ENCODE data around the gene NFATC4. TPM values are rescaled to one million over a fixed set of nuclear protein-coding genes. Genes with fewer than 3 reads are reported as not detected.
A peak's percentile ranks its signal among the peaks of the same experiment; 100 is the strongest.

NFATC4 gene
- total and polyA plus RNA-seq, 10 of the 15 experiments (the other 5 are each of a cell fraction or from before 2014, with no cell fraction given) = 0.97 to 14.3 (median 4.9) TPM

DNA sequence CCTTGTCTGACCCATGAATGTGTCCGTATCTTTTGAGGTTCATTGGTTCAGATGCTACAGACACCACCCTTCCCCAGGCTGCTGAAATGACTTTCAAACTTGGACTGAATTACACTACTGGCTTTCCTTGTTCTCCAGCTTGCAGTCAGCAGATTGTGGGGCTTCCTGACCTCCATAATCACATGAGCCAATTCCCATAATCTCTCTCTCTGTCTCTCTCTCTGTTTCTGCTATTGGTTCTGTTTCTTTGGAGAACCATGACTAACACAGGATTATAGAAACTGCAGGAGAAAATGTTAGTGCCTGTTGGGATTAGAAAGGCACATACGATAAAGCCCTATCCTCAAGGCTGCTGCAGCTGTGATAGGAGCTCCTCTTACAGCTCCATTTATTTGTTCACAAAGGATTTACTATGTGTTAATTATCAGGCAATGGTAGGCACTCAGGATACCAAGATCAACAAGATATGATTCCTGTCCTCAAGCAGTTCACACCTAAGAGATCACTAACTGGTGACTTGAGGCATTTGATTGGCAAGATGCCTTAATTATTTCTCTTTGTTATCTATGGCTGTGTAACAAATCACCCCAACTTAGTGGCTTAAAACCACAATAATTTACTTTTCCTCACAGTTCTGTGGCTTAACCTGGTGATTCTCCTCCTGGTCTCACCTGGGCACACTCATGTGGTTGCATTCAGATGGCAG lies 20.6 kb downstream of the NFATC4 start (continued):
- TF ChIP-seq ETV6 (conservative IDR thresholded peaks at IDR 0.05 in 1 of 2, IDR thresholded peaks at IDR 0.05 in 1 of 2; ENCODE audit: borderline replicate concordance in 1 of 2, low read depth in 1 of 2) (no peak), ZNF24 (IDR thresholded peaks at IDR 0.05) (no peak), NR2F1 (conservative IDR thresholded peaks at IDR 0.05) (no peak), ESRRA (IDR thresholded peaks at IDR 0.05; ENCODE audit: low read length) (no peak), TARDBP (IDR thresholded peaks at IDR 0.05; ENCODE audit: borderline replicate concordance) (no peak), FOXK2 (IDR thresholded peaks at IDR 0.05) (no peak), RB1 (IDR thresholded peaks at IDR 0.05; ENCODE audit: borderline replicate concordance) (no peak)

DNA sequence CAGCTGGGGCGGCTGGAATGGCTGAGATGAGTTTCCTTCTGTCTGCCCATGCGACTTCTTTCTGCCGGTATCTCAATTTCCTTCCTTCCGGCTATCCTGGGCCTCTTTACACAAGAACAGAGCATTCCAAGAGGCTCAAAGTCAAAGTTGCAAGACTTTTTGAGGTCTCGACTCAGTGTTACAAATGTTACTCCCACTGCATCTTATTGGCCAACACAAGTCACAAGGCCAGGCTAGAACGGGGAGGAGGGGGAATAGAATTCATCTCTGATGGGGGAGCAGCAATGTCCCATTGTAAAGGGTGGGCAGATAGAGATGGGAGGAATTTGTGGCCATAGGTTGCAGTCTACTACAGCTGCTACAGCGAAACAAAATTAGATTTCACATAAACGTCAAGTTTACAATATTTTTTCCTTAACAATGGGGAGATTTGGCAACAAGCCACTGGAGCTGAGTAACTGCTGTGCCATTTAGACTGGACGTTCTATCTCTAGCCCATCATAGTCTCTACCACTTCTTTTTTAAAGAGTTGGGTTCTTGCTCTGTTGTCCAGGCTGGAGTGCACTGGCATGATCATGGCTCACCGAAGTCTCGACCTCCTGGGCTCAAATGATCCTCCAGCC lies 21.4 kb downstream of the NFATC4 start:
- Histone ChIP-seq H3K79me2 (ENCODE audit: control insufficient read depth, insufficient read depth, low read length) (no peaks in the 10 kb centered on the region), H3K4me3 (no peak overlapping the region), H3K27ac (ENCODE audit: control insufficient read depth, insufficient read depth) (no peak overlapping the region), H4K20me1 (ENCODE audit: control insufficient read depth, insufficient read depth) (no peaks in the 10 kb centered on the region), H3K4me1 (ENCODE audit: control insufficient read depth, insufficient read depth, low read length) (no peaks in the 10 kb centered on the region), H2AFZ (ENCODE audit: control insufficient read depth, low read depth, low read length) (no peak overlapping the region), H3K9ac (ENCODE audit: control insufficient read depth, insufficient read depth, low read length) (no peak overlapping the region), H3K9me3 (replicated peaks; ENCODE audit: control insufficient read depth, insufficient read depth, low read length) (no peaks in the 10 kb centered on the region), H3K4me2 (ENCODE audit: control insufficient read depth, insufficient read depth) (no peak overlapping the region), H3K27me3 (replicated peaks in 1 of 2; ENCODE audit: control insufficient read depth in 2 of 2, insufficient read depth in 2 of 2, low read length in 1 of 2) (no peaks in the 10 kb centered on the region; a peak in 2 of 4 replicates), H3K36me3 (ENCODE audit: control insufficient read depth in 2 of 2, insufficient read depth in 2 of 2, low read length in 1 of 2) (no peaks in the 10 kb centered on the region)
- DNase-seq (ENCODE audit: low read depth, low spot score) (no peak), FAIRE-seq (no peak), ATAC-seq (no peak)
- BruUV-seq (replicated peaks) = no TSS peak
- POLR2A ChIA-PET = no interaction called here
- TF ChIP-seq BRCA1 (IDR thresholded peaks at IDR 0.05; ENCODE audit: low read depth, low read length) = no peak
- peak; percentile 50; the same call in 1 of the 2 replicates for TF ChIP-seq NFYB (IDR thresholded peaks at IDR 0.05; ENCODE audit: insufficient read depth, low read depth, low read length)
- 29% methylated on average over 11 of the region's 11 CpGs for WGBS (ENCODE audit: insufficient coverage, insufficient replicate concordance, low lambda C conversion rate, missing lambda C conversion rate)
- in situ Hi-C loops (cut with MboI) (no loop called here), intact Hi-C loops (cut with micrococcal nuclease; ENCODE audit: unreplicated experiment) (no loop called here)
- RAD21 ChIA-PET (ENCODE audit: unreplicated experiment) = interaction anchor here (0.9 to 1.4 kb wide), 3 partner anchors 41 to 56 kb away, joined by 3 to 4 read pairs (median 4); no protein-coding TSS in a partner anchor
- CTCF ChIA-PET = interaction anchor here (1.2 kb wide), 1 partner anchor 20 kb away, joined by 3 read pairs; no protein-coding TSS in a partner anchor
- SMC1A ChIA-PET (ENCODE audit: uncharacterized antibody, unreplicated experiment) = no interaction called here
